HFF-Myc (cell line): ENCODE data around the gene PPL.

Experiments used
- DNase-seq: peaks from one replicate; pipeline ENCODE4 v3.0.0-alpha.2; 2011; ENCODE audit warnings: low read depth; ENCODE audit errors: extremely low read depth
- H3K4me3 ChIP-seq: replicated peaks from 2 replicates; pipeline ENCODE4 v1.5.1; 2011; ENCODE audit warnings: low read depth, mild to moderate bottlenecking, control low read depth, low read length
- CTCF ChIP-seq: IDR thresholded peaks from 2 replicates; pipeline ENCODE4 v1.5.1; 2012; ENCODE audit warnings: mild to moderate bottlenecking, low read depth, low read length, control low read depth; ENCODE audit errors: missing control alignments

The PPL gene

GRCh38 chr16:4865231-4865860 is 71.6 kb downstream of the PPL start:
- TF ChIP-seq CTCF = no peak
- no peak for DNase-seq
- H3K4me3 ChIP-seq = no peak overlapping the region

- H3K4me3 ChIP-seq = no peak overlapping the region
- no peak for TF ChIP-seq CTCF
- no peak for DNase-seq
These were observed 72.2 kb downstream of the PPL start for GRCh38 chr16:4864728-4865127.

- DNase-seq = no peak
- no peak overlapping the region for H3K4me3 ChIP-seq
- TF ChIP-seq CTCF = no peak
These were observed 74.3 kb downstream of the PPL start for GRCh38 chr16:4862639-4863038.

GRCh38 chr16:4860727-4861342 is 76.1 kb downstream of the PPL start:
- no peak for TF ChIP-seq CTCF
- no peak overlapping the region for H3K4me3 ChIP-seq
- DNase-seq = no peak

- H3K4me3 ChIP-seq = no peak overlapping the region
- no peak for DNase-seq
- TF ChIP-seq CTCF = no peak
These were observed 77.1 kb downstream of the PPL start for GRCh38 chr16:4859900-4860255.

GRCh38 chr16:4859190-4859899 is 77.6 kb downstream of the PPL start:
- no peak for DNase-seq
- H3K4me3 ChIP-seq = no peak overlapping the region
- TF ChIP-seq CTCF = no peak
